HepG2 (cell line): ENCODE results near the gene IL17RB. TPM values are rescaled to one million over a fixed set of nuclear protein-coding genes. Genes with fewer than 3 reads are reported as not detected.

Experiments used
- AKNA ChIP-seq: sonication (generic); formaldehyde crosslinking; IDR thresholded peaks from 2 replicates; pipeline ENCODE4 v1.4.0; 2020; ENCODE audit warnings: missing genetic modification reagents, borderline replicate concordance
- ARNTL ChIP-seq: sonication (generic); formaldehyde crosslinking; IDR thresholded peaks from 2 replicates; pipeline ENCODE4 v1.4.0; 2020; ENCODE audit warnings: mild to moderate bottlenecking, missing genetic modification reagents
- EZH2 ChIP-seq: conservative IDR thresholded peaks from 2 replicates; pipeline ENCODE4 v1.6.1; 2012; ENCODE audit warnings: mild to moderate bottlenecking, low read depth, low read length, moderate library complexity
- KDM5B ChIP-seq: sonication (generic); formaldehyde crosslinking; IDR thresholded peaks from 2 replicates; pipeline ENCODE4 v1.4.0; 2020; ENCODE audit warnings: missing genetic modification reagents, mild to moderate bottlenecking, borderline replicate concordance
- MEF2D ChIP-seq: sonication (generic); formaldehyde crosslinking; IDR thresholded peaks from 2 replicates; pipeline ENCODE4 v1.5.1; 2020; ENCODE audit warnings: mild to moderate bottlenecking, missing genetic modification reagents
- SATB2 ChIP-seq: sonication (generic); formaldehyde crosslinking; IDR thresholded peaks from 2 replicates; pipeline ENCODE4 v1.5.0; 2020; ENCODE audit warnings: missing genetic modification reagents
- TGIF2 ChIP-seq: IDR thresholded peaks from 2 replicates; pipeline ENCODE4 v1.6.1; 2016; ENCODE audit warnings: control low read depth, missing compliant biosample characterization
- YEATS2 ChIP-seq: sonication (generic); formaldehyde crosslinking; IDR thresholded peaks from 2 replicates; pipeline ENCODE4 v1.4.0; 2020; ENCODE audit warnings: missing genetic modification reagents, borderline replicate concordance
- ZFP91 ChIP-seq: sonication (generic); formaldehyde crosslinking; IDR thresholded peaks from 2 replicates; pipeline ENCODE4 v1.9.0; 2022; ENCODE audit warnings: missing genetic modification reagents, mild to moderate bottlenecking, borderline replicate concordance
- ZFY ChIP-seq: sonication (generic); formaldehyde crosslinking; IDR thresholded peaks from 2 replicates; pipeline ENCODE4 v1.4.0; 2020; ENCODE audit warnings: missing genetic modification reagents
- ZNF10 ChIP-seq: sonication (generic); formaldehyde crosslinking; IDR thresholded peaks from 2 replicates; pipeline ENCODE4 v1.4.0; 2020; ENCODE audit warnings: mild to moderate bottlenecking, low read depth, missing genetic modification reagents, borderline replicate concordance
- ZNF232 ChIP-seq: sonication (generic); formaldehyde crosslinking; IDR thresholded peaks from 2 replicates; pipeline ENCODE4 v1.4.0; 2020; ENCODE audit warnings: missing genetic modification reagents, borderline replicate concordance
- ZNF652 ChIP-seq: IDR thresholded peaks from 2 replicates; pipeline ENCODE4 v1.6.1; 2016; ENCODE audit warnings: low read depth, borderline replicate concordance
- ZNF782 ChIP-seq: sonication (generic); formaldehyde crosslinking; IDR thresholded peaks from 2 replicates; pipeline ENCODE4 v1.4.0; 2020; ENCODE audit warnings: missing genetic modification reagents, mild to moderate bottlenecking, borderline replicate concordance
- polyA plus RNA-seq, 8 experiments: library from polyadenylated mRNA; depleted of rRNA in 3 of 8; stranded (reverse) in 7 of 8; unstranded in 1 of 8; fragments of >200 nt; fragmentation: Illumina TruSeq in 4 of 8; extraction: Trizol in 4 of 8; gene quantifications; 2 replicates each; pipeline versions ENCODE4 v1.2.1 to v1.2.3, GENCODE V29; 2011 to 2016; ENCODE audit warnings: low read depth in 4 of 8, missing spikeins in 1 of 8, mixed read lengths in 1 of 8; ENCODE audit not compliant: insufficient read depth in 1 of 8
- total RNA-seq, 5 experiments: library from RNA; depleted of rRNA; stranded (reverse); fragments of >200 nt; fragmentation: Illumina TruSeq; extraction: Trizol; gene quantifications; 2 replicates each; pipeline ENCODE4 v1.2.3, GENCODE V29; 2016; ENCODE audit warnings: low read depth in 1 of 5
- TF ChIP-seq, protein P1 (sequence below): sonication (generic); formaldehyde crosslinking; IDR thresholded peaks from 2 replicates; pipeline ENCODE4; 2020; ENCODE audit warnings: missing genetic modification reagents, mild to moderate bottlenecking, borderline replicate concordance
- TF ChIP-seq, protein P2 (sequence below): sonication (generic); formaldehyde crosslinking; IDR thresholded peaks from 2 replicates; pipeline ENCODE4 v1.5.0; 2020; ENCODE audit warnings: missing genetic modification reagents
- TF ChIP-seq, protein P3 (sequence below): sonication (generic); formaldehyde crosslinking; IDR thresholded peaks from 2 replicates; pipeline ENCODE4 v1.4.0; 2020; ENCODE audit warnings: mild to moderate bottlenecking, missing genetic modification reagents

IL17RB gene
- total and polyA plus RNA-seq, 2 of the 13 experiments (the other 11 are each of a cell fraction or from before 2014, with no cell fraction given) = 130 to 190 TPM

GRCh38 chr3:53891497-53892285 lies 45.3 kb downstream of the IL17RB start, which contains the start of gene SELENOK (continued):
- TF ChIP-seq, protein P1, sequence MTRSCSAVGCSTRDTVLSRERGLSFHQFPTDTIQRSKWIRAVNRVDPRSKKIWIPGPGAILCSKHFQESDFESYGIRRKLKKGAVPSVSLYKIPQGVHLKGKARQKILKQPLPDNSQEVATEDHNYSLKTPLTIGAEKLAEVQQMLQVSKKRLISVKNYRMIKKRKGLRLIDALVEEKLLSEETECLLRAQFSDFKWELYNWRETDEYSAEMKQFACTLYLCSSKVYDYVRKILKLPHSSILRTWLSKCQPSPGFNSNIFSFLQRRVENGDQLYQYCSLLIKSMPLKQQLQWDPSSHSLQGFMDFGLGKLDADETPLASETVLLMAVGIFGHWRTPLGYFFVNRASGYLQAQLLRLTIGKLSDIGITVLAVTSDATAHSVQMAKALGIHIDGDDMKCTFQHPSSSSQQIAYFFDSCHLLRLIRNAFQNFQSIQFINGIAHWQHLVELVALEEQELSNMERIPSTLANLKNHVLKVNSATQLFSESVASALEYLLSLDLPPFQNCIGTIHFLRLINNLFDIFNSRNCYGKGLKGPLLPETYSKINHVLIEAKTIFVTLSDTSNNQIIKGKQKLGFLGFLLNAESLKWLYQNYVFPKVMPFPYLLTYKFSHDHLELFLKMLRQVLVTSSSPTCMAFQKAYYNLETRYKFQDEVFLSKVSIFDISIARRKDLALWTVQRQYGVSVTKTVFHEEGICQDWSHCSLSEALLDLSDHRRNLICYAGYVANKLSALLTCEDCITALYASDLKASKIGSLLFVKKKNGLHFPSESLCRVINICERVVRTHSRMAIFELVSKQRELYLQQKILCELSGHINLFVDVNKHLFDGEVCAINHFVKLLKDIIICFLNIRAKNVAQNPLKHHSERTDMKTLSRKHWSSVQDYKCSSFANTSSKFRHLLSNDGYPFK (CRISPR knock-in tag) = peak; percentile 87
- TF ChIP-seq, protein P2, sequence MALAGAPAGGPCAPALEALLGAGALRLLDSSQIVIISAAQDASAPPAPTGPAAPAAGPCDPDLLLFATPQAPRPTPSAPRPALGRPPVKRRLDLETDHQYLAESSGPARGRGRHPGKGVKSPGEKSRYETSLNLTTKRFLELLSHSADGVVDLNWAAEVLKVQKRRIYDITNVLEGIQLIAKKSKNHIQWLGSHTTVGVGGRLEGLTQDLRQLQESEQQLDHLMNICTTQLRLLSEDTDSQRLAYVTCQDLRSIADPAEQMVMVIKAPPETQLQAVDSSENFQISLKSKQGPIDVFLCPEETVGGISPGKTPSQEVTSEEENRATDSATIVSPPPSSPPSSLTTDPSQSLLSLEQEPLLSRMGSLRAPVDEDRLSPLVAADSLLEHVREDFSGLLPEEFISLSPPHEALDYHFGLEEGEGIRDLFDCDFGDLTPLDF (CRISPR knock-in tag) = peak; percentile 49; the same call in 1 of the 2 replicates
- TF ChIP-seq AKNA (CRISPR knock-in tag) (no peak), ZNF652 (0 out of 2 replicates have a peak, but pooled peaks have one; percentile 12), ZNF782 (no peak), ZNF232 (CRISPR knock-in tag) (0 out of 2 replicates have a peak, but pooled peaks have one; percentile 36), ARNTL (no peak), MEF2D (CRISPR knock-in tag) (peak; percentile 86), EZH2 (no peak), YEATS2 (CRISPR knock-in tag) (peak; percentile 86; the same call in 1 of the 2 replicates), ZFY (CRISPR knock-in tag) (peak; percentile 63; the same call in 1 of the 2 replicates), TGIF2 (CRISPR knock-in tag) (peak; percentile 78; the same call in 1 of the 2 replicates), KDM5B (CRISPR knock-in tag) (peak; percentile 74; the same call in 1 of the 2 replicates), ZNF10 (CRISPR knock-in tag) (no peak), SATB2 (CRISPR knock-in tag) (no peak), ZFP91 (CRISPR knock-in tag) (peak; percentile 76; the same call in 1 of the 2 replicates)
- TF ChIP-seq, protein P3, sequence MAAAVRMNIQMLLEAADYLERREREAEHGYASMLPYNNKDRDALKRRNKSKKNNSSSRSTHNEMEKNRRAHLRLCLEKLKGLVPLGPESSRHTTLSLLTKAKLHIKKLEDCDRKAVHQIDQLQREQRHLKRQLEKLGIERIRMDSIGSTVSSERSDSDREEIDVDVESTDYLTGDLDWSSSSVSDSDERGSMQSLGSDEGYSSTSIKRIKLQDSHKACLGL (CRISPR knock-in tag) = peak; percentile 51; the same call in 1 of the 2 replicates
